ENCODE measurements around the gene LGR6. TPM values are rescaled to one million over a fixed set of nuclear protein-coding genes. Genes with fewer than 3 reads are reported as not detected.

Gene LGR6
- total RNA-seq, 1 experiment from 2014 or later, result 0.26 TPM

- Histone ChIP-seq H2AFZ (ENCODE audit: low read length) (no peak overlapping the region), H3K9ac (ENCODE audit: low read length) (no peak overlapping the region), H3K4me2 (ENCODE audit: low read length) (no peak overlapping the region), H3K9me2 (replicated peaks; ENCODE audit: low read length) (no peaks in the 10 kb centered on the region), H3F3A (ENCODE audit: low read length, unreplicated experiment) (no peaks in the 10 kb centered on the region), H3K36me3 (ENCODE audit: low read depth, low read length) (no peaks in the 10 kb centered on the region), H3K4me1 (ENCODE audit: insufficient read depth, low read length) (no peaks in the 10 kb centered on the region), H3K27me3 (ENCODE audit: low read length) (no peaks in the 10 kb centered on the region), H3K79me2 (ENCODE audit: low read length) (no peaks in the 10 kb centered on the region), H4K20me1 (ENCODE audit: low read length) (no peaks in the 10 kb centered on the region), H3K27ac (ENCODE audit: low read length) (no peak overlapping the region), H3K4me3 (ENCODE audit: low read length) (no peak overlapping the region), H3K9me3 (ENCODE audit: low read length) (no peaks in the 10 kb centered on the region)
- no TSS peak for BruUV-seq (replicated peaks)
- intact Hi-C loops (cut with micrococcal nuclease), result no loop called here
- no peak for DNase-seq
- ATAC-seq, result no peak
- no peak for TF ChIP-seq EZH2 (IDR thresholded peaks at IDR 0.05; ENCODE audit: low read length, unreplicated experiment)
- no peak for TF ChIP-seq EZH2phosphoT487 (IDR thresholded peaks at IDR 0.05; ENCODE audit: borderline replicate concordance, low read length)
- ChIA-PET CTCF (no interaction called here), POLR2A (ENCODE audit: unreplicated experiment) (no interaction called here)
These were observed 111.6 kb downstream of the LGR6 start for GRCh38 chr1:202305168-202305567.

- Histone ChIP-seq H3K9me3 (ENCODE audit: low read length) (no peaks in the 10 kb centered on the region), H3F3A (ENCODE audit: low read length, unreplicated experiment) (no peaks in the 10 kb centered on the region), H3K27me3 (ENCODE audit: low read length) (no peaks in the 10 kb centered on the region), H3K4me2 (ENCODE audit: low read length) (no peak overlapping the region), H2AFZ (ENCODE audit: low read length) (no peak overlapping the region), H3K4me3 (ENCODE audit: low read length) (no peak overlapping the region), H3K36me3 (ENCODE audit: low read depth, low read length) (no peaks in the 10 kb centered on the region), H3K79me2 (ENCODE audit: low read length) (no peaks in the 10 kb centered on the region), H4K20me1 (ENCODE audit: low read length) (no peaks in the 10 kb centered on the region), H3K9me2 (replicated peaks; ENCODE audit: low read length) (no peaks in the 10 kb centered on the region), H3K9ac (ENCODE audit: low read length) (no peak overlapping the region), H3K4me1 (ENCODE audit: insufficient read depth, low read length) (no peaks in the 10 kb centered on the region), H3K27ac (ENCODE audit: low read length) (no peak overlapping the region)
- DNase-seq (no peak), ATAC-seq (no peak)
- ChIA-PET CTCF (no interaction called here), POLR2A (ENCODE audit: unreplicated experiment) (no interaction called here)
- no peak for TF ChIP-seq EZH2phosphoT487 (IDR thresholded peaks at IDR 0.05; ENCODE audit: borderline replicate concordance, low read length)
- no peak for TF ChIP-seq CTCF (conservative IDR thresholded peaks at IDR 0.05; ENCODE audit: low read depth, low read length)
- no peak for TF ChIP-seq EZH2 (IDR thresholded peaks at IDR 0.05; ENCODE audit: low read length, unreplicated experiment)
- no TSS peak for BruUV-seq (replicated peaks)
- intact Hi-C loops (cut with micrococcal nuclease), result no loop called here
These were observed 113.1 kb downstream of the LGR6 start for GRCh38 chr1:202306535-202307345.

- CTCF ChIA-PET, result no interaction called here
- no peaks in the 10 kb centered on the region for H3K4me1 ChIP-seq (ENCODE audit: insufficient read depth, low read length)
- no peak overlapping the region for H3K9ac ChIP-seq (ENCODE audit: low read length)
- no TSS peak for BruUV-seq (replicated peaks)
- no peak overlapping the region for H3K27ac ChIP-seq (ENCODE audit: low read length)
- no peak overlapping the region for H2AFZ ChIP-seq (ENCODE audit: low read length)
- no peaks in the 10 kb centered on the region for H3K9me3 ChIP-seq (ENCODE audit: low read length)
- H3K9me2 ChIP-seq (replicated peaks; ENCODE audit: low read length), result no peaks in the 10 kb centered on the region
- H3K4me3 ChIP-seq (ENCODE audit: low read length), result no peak overlapping the region
- no peaks in the 10 kb centered on the region for H3K36me3 ChIP-seq (ENCODE audit: low read depth, low read length)
- no peak for DNase-seq
- H3F3A ChIP-seq (ENCODE audit: low read length, unreplicated experiment), result no peaks in the 10 kb centered on the region
- POLR2A ChIA-PET (ENCODE audit: unreplicated experiment), result no interaction called here
- no peaks in the 10 kb centered on the region for H3K27me3 ChIP-seq (ENCODE audit: low read length)
- intact Hi-C loops (cut with micrococcal nuclease), result no loop called here
- ATAC-seq, result no peak
- H4K20me1 ChIP-seq (ENCODE audit: low read length), result no peaks in the 10 kb centered on the region
- H3K4me2 ChIP-seq (ENCODE audit: low read length), result no peak overlapping the region
- H3K79me2 ChIP-seq (ENCODE audit: low read length), result no peaks in the 10 kb centered on the region
- TF ChIP-seq CTCF (conservative IDR thresholded peaks at IDR 0.05; ENCODE audit: low read depth, low read length) (no peak), EZH2 (IDR thresholded peaks at IDR 0.05; ENCODE audit: low read length, unreplicated experiment) (no peak), EZH2phosphoT487 (IDR thresholded peaks at IDR 0.05; ENCODE audit: borderline replicate concordance, low read length) (no peak)
These were observed 116.6 kb downstream of the LGR6 start for GRCh38 chr1:202310071-202310725.

Data from PC-3 (cell line).